Right lung (tissue), 10 donors: ENCODE data around the gene MARCHF9. TPM values are rescaled to one million over a fixed set of nuclear protein-coding genes. Genes with fewer than 3 reads are reported as not detected.
"Not testable (repeated sequence)": the region's sequence is repeated elsewhere in the genome, so short reads cannot be mapped to it uniquely, and the experiment has no call there.

Source experiments
- DNase-seq, 2 donors: peaks; one replicate each; pipeline ENCODE4 v3.0.0-alpha.2; 2013
- long read RNA-seq, 8 donors: transcript quantifications; one replicate each; lab custom pipeline, GENCODE V29; 2026
- polyA plus RNA-seq, 5 donors: library from polyadenylated mRNA; unstranded; fragments of 120-200 nt; gene quantifications; one replicate each; pipeline versions ENCODE4 v1.2.1 to v1.2.3, GENCODE V29; 2013; ENCODE audit warnings: inconsistent platforms in 1 of 5, low replicate concordance in 1 of 5; ENCODE audit not compliant: insufficient read length in 5 of 5, insufficient read depth in 1 of 5

MARCHF9 gene, protein sequence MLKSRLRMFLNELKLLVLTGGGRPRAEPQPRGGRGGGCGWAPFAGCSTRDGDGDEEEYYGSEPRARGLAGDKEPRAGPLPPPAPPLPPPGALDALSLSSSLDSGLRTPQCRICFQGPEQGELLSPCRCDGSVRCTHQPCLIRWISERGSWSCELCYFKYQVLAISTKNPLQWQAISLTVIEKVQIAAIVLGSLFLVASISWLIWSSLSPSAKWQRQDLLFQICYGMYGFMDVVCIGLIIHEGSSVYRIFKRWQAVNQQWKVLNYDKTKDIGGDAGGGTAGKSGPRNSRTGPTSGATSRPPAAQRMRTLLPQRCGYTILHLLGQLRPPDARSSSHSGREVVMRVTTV
- 10 to 100 TPM; 15.6 to 22.5 (median 19.9) TPM for polyA plus RNA-seq
- long read RNA-seq, donor 1, transcript MARCH9-201 (4 exons, 2,982 nt) = major isoform, 8 of 20 reads
- long read RNA-seq, donor 1, partial matches to known transcripts = 8 of 20 reads
- long read RNA-seq, donor 1, other reads (novel, unspliced or antisense) = 0 of 20 reads
- long read RNA-seq, donor 2, transcript MARCH9-201 (4 exons, 2,982 nt) = major isoform, 8 of 11 reads
- long read RNA-seq, donor 2, partial matches to known transcripts = 0 of 11 reads
- long read RNA-seq, donor 2, other reads (novel, unspliced or antisense) = 0 of 11 reads
- long read RNA-seq, donor 3, transcript MARCH9-201 (4 exons, 2,982 nt) = major isoform, 11 of 21 reads
- long read RNA-seq, donor 3, partial matches to known transcripts = 6 of 21 reads
- long read RNA-seq, donor 3, other reads (novel, unspliced or antisense) = 0 of 21 reads
- long read RNA-seq, donor 4, transcript MARCH9-201 (4 exons, 2,982 nt) = major isoform, 5 of 9 reads
- long read RNA-seq, donor 4, partial matches to known transcripts = 0 of 9 reads
- long read RNA-seq, donor 4, other reads (novel, unspliced or antisense) = 0 of 9 reads
- long read RNA-seq, donor 5, transcript MARCH9-201 (4 exons, 2,982 nt) = major isoform, 8 of 15 reads
- long read RNA-seq, donor 5, partial matches to known transcripts = 0 of 15 reads
- long read RNA-seq, donor 5, other reads (novel, unspliced or antisense) = 0 of 15 reads
- long read RNA-seq, donor 6, transcript MARCH9-201 (4 exons, 2,982 nt) = major isoform, 11 of 14 reads
- long read RNA-seq, donor 6, partial matches to known transcripts = 0 of 14 reads
- long read RNA-seq, donor 6, other reads (novel, unspliced or antisense) = 0 of 14 reads
- long read RNA-seq, donor 7, transcript MARCH9-201 (4 exons, 2,982 nt) = major isoform, 9 of 14 reads
- long read RNA-seq, donor 7, partial matches to known transcripts = 0 of 14 reads
- long read RNA-seq, donor 7, other reads (novel, unspliced or antisense) = 0 of 14 reads
- long read RNA-seq, donor 8, partial matches to known transcripts = 0 of 6 reads
- long read RNA-seq, donor 8, other reads (novel, unspliced or antisense) = 0 of 6 reads

GRCh38 chr12:57754411-57755193 lies at the start of gene MARCHF9:
Gene MARCHF9, plus strand, starts transcription at chr12:57755103. Its CDS starts 426 bp downstream, at chr12:57755529.
- DNase-seq = no peak

DNA sequence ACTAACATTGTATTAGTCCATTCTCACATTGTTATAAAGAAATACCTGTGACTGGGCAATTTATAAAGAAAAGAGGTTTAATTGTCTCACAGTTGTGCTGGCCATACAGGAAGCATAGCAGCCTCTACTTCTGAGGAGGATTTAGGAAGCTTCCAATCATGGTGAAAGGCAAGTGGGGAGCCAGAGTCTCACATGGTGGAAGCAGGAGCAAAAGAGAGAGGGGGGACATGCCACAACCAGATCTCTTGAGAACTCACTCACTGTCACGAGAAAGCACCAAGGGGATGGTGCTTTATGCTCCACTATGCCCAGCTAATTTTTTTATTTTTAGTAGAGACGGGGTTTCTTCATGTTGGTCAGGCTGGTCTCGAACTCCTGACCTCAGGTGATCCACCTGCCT lies 47.7 kb upstream of the MARCHF9 start:
- no peak for DNase-seq

- DNase-seq = no peak
Observed at GRCh38 chr12:57708296-57708695, 46.6 kb upstream of the MARCHF9 start.

GRCh38 chr12:57712701-57713100 lies 42.2 kb upstream of the MARCHF9 start:
- DNase-seq = no peak

- DNase-seq = no peak
Observed at GRCh38 chr12:57713209-57713608, 41.7 kb upstream of the MARCHF9 start.

DNA sequence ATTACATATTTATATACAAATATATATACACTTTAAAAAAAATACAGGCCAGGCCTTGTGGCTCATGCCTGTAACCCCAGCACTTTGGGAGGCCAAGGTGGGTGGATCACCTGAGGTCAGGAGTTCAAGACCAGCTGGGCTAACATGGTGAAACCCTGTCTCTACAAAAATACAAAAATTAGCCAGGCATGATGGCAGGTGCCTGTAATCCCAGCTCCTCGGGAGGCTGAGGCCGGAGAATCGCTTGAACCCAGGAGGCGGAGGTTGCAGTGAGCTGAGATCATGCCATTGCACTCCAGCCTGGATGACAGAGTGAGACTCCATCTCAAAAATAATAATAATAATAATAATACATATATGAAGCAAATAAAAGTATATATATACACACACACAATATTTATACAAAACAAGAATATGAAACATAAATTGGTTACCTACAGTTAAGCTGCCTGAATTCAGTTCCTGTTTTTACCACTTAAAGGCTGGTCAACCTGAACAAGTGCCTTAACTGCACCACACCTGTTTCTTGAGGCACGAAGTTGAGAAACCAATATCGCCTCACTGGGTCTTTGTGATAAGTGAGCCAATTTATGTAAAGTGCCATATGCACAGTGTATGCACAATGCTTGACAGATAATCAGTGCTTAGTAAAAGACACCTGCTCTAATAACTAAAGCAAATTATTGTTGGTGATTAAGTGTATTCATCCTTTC lies 39.7 kb upstream of the MARCHF9 start:
- DNase-seq = not testable (repeated sequence)

- no peak for DNase-seq
Observed at GRCh38 chr12:57715786-57716185, 39.1 kb upstream of the MARCHF9 start.

DNA sequence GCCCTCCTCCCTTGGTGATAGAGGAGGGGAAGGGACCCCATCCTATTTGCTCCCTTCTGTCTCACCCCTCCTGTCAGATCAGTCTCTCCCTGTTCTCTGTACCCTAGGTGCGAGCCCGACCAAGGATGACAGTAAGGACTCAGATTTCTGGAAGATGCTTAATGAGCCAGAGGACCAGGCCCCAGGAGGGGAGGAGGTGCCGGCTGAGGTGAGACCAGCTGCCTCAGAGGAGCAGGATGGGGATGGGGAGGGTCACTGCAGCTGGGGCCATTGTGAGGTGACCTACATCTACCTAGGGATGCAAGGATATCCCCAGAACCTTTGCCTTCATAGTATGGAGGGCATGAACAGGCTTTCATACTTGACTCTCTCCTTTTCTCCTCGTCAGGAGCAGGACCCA lies 38.6 kb upstream of the MARCHF9 start:
- DNase-seq = no peak

DNA sequence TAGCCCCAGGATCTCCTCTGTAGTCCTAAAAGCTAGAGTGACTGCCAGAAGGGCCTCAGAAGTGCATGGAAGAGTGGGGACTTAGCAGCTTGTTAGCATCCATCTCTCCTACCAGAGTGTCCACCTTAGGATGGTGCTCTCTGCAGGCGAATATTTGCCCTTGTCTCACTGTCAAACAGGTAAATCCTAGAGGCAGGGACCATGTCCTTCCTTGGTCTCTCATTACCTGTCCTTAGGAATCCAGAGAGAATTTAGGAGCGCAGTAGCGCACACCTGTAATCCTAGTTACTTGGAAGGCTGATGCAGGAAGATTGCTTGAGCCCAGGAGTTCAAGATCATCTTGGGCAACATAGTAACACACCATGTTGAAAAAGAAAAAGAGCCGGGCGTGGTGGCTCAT lies 37.8 kb upstream of the MARCHF9 start:
- no peak for DNase-seq

DNA sequence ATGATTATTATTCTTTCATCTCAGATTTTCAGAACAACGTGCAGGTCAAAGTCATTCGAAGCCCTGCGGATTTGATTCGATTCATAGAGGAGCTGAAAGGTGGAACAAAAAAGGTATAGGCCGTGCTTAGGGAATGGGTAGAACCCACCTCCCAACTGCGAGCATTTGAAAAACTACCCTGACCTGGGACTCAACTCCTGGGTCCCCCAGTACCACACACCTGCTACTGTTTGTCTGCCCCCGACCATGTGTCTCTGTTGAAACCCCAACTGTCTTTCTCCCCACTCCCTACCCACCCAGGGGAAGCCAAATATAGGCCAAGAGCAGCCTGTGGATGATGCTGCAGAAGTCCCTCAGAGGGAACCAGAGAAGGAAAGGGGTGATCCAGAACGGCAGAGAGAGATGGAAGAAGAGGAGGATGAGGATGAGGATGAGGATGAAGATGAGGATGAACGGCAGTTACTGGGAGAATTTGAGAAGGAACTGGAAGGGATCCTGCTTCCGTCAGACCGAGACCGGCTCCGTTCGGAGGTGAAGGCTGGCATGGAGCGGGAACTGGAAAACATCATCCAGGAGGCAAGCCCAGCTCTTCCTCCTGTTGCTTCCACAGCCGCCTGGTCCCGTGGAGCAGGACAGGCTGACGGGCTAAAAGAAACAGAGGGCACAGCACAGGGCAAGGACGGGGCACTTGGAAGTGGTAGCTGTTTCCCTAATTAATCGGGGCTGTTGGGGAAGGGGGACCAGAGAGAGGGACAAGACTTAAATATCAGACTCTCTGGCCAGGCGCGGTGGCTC lies 36.9 kb upstream of the MARCHF9 start:
- DNase-seq = no peak

GRCh38 chr12:57718641-57719528 lies 36.0 kb upstream of the MARCHF9 start:
- DNase-seq = no peak

- no peak for DNase-seq
Observed at GRCh38 chr12:57719777-57720605, 34.9 kb upstream of the MARCHF9 start.

DNA sequence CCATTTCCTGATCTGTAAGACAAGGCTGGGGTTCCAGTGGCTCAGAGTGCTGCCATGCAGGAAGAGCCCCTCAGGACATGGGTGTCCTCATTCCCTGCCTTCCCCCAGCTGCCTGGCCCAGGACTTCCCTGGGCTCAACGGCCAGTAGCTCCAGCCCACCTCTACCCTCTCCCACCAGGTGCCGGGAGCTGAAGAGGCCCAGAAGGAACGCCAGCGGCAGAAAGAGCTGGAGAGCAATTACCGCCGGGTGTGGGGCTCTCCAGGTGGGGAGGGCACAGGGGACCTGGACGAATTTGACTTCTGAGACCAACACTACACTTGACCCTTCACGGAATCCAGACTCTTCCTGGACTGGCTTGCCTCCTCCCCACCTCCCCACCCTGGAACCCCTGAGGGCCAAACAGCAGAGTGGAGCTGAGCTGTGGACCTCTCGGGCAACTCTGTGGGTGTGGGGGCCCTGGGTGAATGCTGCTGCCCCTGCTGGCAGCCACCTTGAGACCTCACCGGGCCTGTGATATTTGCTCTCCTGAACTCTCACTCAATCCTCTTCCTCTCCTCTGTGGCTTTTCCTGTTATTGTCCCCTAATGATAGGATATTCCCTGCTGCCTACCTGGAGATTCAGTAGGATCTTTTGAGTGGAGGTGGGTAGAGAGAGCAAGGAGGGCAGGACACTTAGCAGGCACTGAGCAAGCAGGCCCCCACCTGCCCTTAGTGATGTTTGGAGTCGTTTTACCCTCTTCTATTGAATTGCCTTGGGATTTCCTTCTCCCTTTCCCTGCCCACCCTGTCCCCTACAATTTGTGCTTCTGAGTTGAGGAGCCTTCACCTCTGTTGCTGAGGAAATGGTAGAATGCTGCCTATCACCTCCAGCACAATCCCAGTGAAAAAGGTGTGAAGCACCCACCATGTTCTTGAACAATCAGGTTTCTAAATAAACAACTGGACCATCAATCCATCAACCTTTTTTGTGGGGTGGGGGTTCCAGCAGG lies 34.0 kb upstream of the MARCHF9 start:
- no peak for DNase-seq

DNA sequence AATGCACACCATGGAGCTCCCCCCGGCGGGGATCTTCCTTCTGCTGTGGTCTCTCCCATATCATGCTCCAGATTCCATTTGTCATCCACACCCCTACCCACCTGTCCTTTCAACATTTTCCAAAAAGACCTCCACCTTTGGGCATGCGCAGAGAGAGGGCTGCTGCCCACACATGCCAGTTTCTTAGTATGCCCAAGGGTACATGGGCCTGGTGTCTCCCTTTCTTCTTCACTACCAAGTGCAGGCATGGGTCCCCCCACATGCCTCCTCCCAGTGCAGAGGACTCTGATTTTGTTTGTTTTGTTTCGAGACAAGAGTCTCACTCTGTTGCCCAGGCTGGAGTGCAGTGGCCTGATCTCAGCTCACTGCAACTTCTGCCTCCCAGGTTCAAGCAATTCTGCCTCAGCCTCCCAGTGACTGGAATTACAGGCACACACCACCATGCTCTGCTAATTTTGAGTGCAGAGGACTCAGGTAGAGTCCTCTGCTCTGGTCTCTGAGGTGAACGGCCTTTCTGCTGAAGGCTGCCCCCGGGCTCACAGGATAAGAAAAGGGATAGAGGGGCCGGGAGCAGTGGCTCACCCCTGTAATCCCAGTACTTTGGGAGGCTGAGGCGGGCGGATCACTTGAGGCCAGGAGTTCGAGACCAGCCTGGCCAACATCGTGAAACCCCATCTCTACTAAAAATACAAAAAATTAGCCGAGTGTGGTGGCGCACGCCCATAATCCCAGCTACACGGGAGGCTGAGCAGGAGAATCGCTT lies 32.9 kb upstream of the MARCHF9 start:
- DNase-seq = not testable (repeated sequence)
